Heart left ventricle (tissue), 13 donors: ENCODE data around the gene CHML.

ENCODE experiments used
- POLR2A ChIP-seq, 2 donors: fragments of 450-650 bp; IDR thresholded peaks; one replicate each; pipeline ENCODE4 v1.6.1; 2017; ENCODE audit warnings: antibody characterized with exemption in 2 of 2, mild to moderate bottlenecking in 2 of 2, moderate library complexity in 2 of 2
- TF ChIP-seq, protein P1 (sequence below), 12 donors: fragments of 200-600 bp; sonication (generic) in 4 of 12; IDR thresholded peaks; one replicate each; pipeline versions ENCODE4 v1.5.0 to v1.8.0; 2018 to 2022; ENCODE audit warnings: antibody characterized with exemption in 12 of 12, mild to moderate bottlenecking in 5 of 12
- donor health status: ischemic (EF 13 %, LVEDD 7.1; RV severe dilation, severe dysfunction).
- donor health status: DM: no; HTN: yes; CAD: no.
- donor health status: DM: no; HTN: no; CAD: no.
- donor health status: ischemic (EF 25% LVEDD 6.9; RV normal size, moderate dysfunction).
- donor health status: ischemic (EF 25% LVEDD 5.7; RV mildly dilated, moderate dysfunction).
- donor health status: ischemic (EF 35%, LVEDD 5.7; RV mildly dilated, moderate dysfunction).
- donor health status: nonischemic (EF 11% LVEDD 7.7; RV severe dilation, severe dysfunction).
- donor health status: DM: yes; HTN: yes; CAD: no.
- donor health status: PGD.
- donor health status: ischemic (EF 29% LVEDD 5.4; RV normal size, mild dysfunction).
- donor health status: nonischemic (EF 23%, LVEDD 6.1; RV moderate dilation, normal function).

- TF ChIP-seq, protein P1, sequence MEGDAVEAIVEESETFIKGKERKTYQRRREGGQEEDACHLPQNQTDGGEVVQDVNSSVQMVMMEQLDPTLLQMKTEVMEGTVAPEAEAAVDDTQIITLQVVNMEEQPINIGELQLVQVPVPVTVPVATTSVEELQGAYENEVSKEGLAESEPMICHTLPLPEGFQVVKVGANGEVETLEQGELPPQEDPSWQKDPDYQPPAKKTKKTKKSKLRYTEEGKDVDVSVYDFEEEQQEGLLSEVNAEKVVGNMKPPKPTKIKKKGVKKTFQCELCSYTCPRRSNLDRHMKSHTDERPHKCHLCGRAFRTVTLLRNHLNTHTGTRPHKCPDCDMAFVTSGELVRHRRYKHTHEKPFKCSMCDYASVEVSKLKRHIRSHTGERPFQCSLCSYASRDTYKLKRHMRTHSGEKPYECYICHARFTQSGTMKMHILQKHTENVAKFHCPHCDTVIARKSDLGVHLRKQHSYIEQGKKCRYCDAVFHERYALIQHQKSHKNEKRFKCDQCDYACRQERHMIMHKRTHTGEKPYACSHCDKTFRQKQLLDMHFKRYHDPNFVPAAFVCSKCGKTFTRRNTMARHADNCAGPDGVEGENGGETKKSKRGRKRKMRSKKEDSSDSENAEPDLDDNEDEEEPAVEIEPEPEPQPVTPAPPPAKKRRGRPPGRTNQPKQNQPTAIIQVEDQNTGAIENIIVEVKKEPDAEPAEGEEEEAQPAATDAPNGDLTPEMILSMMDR (IDR thresholded peaks at IDR 0.05): no peak
- no peak for TF ChIP-seq POLR2A (IDR thresholded peaks at IDR 0.05)
These were observed 15.2 kb downstream of the CHML start for GRCh38 chr1:241624935-241625334.
